ENCODE data around the gene LSM4.

LSM4 gene

DNA sequence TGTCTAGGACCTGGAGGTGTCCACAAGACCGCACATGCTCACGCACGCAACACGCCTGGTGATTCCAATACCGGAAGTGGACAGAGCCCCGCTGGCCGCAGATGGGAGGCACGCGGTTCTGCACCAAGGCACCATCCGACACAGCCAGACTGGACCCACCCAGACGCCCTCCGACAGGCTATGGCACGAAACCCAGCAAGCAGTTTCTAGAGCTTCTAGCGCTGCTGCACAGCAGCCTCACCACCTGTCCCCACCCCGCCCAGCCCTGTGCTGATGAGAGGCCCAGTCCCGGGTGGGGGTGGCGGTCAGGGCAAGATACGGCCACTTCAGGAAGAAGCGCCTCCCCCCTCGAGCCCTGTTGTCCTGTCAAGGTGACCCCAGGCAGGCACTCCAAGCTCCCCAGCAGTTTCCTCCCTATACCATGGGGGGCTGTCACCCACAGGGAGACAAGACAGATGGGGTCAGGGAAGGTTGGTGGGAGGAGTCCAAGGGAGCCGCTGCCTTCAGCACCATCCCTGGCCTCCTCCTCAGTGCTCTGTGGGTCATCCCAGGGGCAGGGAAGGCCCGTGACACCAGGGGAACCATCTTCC, 11.3 kb downstream of the LSM4 start:
- DNase-seq (ENCODE audit: low spot score), result no peak

GRCh38 chr19:18310966-18311365, 11.9 kb downstream of the LSM4 start:
- DNase-seq (ENCODE audit: low spot score), result no peak

- peak; percentile 1 for DNase-seq (ENCODE audit: low spot score)
Observed at GRCh38 chr19:18310118-18310909, 12.6 kb downstream of the LSM4 start.

DNA sequence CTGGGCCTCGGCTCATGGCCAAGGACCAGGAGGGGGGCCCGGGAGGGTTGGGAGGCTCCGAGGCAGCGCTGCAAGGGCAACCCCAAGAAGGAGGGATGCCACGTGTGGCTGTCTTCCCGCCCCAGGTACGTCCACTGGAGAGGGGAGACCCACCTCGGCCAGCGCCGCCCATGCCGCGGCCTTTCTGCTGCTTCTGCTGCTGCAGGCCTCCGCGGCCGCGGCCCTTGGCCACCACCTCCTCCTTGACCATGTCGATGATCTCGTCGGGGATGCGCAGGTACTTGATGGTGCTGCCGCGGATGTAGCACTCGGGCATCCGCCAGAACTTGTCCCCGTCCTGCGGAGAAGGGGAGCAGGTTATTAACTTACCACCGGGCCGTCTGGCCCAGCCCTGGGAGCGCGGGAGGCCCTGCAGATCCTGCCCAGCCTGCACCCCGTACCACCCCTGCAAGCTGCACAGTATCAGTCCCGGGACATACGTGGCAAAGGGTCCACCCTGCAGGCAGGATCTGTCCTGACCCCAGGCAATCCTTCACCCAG, 13.3 kb downstream of the LSM4 start:
- DNase-seq (ENCODE audit: low spot score), result peak; percentile 1

- peak; percentile 1 for DNase-seq (ENCODE audit: low spot score)
Observed at GRCh38 chr19:18308948-18309325, 13.9 kb downstream of the LSM4 start.

GRCh38 chr19:18308051-18308947, 14.6 kb downstream of the LSM4 start:
- DNase-seq (ENCODE audit: low spot score), result no peak

GRCh38 chr19:18307271-18307681, 15.6 kb downstream of the LSM4 start:
- no peak for DNase-seq (ENCODE audit: low spot score)

DNA sequence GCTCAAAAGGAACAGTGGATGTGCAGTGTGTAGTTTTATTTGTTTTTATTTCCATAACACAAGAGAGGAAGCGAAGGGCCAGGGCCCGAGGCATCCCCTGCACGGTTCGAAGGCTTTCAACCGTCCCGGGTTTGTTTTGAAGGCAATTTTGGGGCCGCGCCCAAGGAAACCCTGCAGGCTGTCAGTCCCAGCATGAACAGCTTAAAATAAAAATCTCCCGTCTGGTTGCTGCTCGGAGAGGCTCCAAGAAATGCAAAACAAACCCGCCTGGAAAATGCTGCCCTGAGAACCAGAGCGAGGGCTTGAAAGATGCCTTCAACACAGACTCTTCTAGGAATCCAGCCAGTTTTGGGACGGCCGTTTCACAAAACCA, 16.0 kb downstream of the LSM4 start:
- DNase-seq (ENCODE audit: low spot score), result no peak

- no peak for DNase-seq (ENCODE audit: low spot score)
Observed at GRCh38 chr19:18306209-18306887, 16.5 kb downstream of the LSM4 start.

DNA sequence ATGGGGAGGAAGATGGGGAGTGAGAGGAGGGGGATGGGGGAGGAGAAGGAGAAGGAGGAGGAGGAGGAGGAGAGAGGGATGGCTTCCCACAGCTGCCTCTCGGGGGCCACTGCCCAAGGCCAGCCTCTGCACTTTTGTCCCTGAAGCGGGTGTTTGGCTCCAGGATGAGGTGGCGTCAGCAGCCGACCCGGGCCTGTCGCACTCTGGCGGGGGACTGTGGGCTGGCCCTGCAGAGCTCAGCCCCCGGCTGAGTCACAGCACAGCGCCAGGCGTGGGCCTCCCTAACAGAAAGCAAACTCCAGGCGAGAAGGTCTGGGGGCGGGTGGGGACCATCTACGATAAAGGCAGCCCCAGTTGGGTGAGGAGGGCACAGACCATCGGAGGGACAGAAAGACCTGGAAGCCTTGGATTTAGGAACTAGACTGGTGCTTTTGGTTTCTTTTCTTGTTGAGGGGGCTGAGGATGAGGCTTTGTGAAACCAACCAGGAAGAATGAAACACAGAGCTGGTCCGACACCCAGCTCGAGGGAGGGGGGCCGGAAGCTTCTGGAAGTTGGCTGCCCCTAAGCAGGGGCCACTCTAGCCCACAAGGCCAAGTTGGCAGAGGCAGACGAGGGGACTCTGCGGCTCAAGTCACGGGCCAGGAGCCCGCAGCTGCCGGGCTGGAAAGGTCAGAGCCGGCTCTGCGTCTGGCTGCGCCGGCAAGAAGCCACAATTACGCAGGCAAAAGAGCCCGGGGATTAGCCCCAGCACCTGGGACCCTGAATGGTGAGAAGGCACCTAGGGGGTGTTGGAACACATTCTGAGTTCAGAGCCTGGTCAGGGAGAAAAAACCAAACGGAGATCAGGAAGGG, 18.2 kb downstream of the LSM4 start:
- peak; percentile 87 for DNase-seq (ENCODE audit: low spot score)

- DNase-seq (ENCODE audit: low spot score), result no peak
Observed at GRCh38 chr19:18304208-18304457, 18.7 kb downstream of the LSM4 start.

- DNase-seq (ENCODE audit: low spot score), result no peak
Observed at GRCh38 chr19:18301718-18302111, 21.2 kb downstream of the LSM4 start.

DNA sequence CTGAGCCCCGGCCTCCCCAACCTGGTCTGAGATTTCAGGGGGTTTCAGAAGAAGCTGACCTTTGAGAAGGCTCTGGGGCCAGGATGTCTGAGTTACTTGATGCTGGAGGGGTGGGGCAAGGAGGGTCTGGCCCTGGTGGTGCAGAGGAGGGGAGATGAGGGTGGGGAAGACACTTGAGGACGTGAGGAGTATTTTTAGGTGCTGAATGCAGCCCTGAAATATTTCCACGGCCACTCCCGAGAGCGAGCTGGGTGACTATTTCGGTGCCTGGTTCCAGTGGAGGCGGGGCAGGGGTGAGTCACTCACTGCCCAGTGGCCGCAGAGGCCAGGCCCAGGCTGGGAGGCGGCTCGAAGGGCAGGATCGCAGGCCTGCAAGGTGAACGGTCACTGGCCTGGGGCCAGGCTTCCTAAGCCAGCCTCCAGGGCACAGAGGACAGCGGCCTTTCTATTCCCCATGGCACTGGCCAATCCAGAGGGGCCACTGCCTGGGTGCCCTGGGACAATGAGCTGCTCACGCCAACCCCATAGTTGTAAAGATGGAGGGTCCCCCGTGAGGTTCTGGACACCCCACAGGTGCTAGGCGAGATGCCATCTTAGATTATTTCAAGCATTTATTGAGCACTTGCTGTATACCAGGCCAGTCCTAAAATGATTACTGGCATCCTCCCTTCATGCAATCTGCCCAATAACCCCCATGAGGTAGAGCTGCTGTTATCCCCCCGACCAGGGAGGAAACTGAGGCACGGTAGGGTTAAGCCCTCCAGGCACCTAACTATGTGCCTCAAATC, 21.8 kb downstream of the LSM4 start:
- DNase-seq (ENCODE audit: low spot score), result peak; percentile 85

DNA sequence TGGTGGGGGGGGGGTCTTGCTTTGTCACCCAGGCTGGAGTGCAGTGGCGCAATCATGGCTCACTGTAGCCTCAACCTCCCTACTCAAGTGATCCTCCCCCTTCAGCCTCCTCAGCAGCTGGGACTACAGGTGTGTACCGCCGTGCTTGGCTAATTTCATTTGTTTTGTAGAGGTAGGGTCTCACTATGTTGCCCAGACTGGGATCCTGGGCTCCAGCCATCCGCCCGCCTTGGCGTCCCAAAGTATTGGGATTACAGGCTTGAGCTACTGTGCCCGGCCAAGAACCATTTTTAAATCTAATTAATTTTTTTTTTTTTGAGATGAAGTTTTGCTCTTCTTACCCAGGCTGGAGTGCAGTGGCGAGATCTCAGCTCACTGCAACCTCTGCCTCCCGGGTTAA, 23.2 kb downstream of the LSM4 start:
- no peak for DNase-seq (ENCODE audit: low spot score)

- DNase-seq (ENCODE audit: low spot score), result no peak
Observed at GRCh38 chr19:18298601-18299000, 24.3 kb downstream of the LSM4 start.

GRCh38 chr19:18297308-18297707, 25.6 kb downstream of the LSM4 start:
- DNase-seq (ENCODE audit: low spot score), result no peak

DNA sequence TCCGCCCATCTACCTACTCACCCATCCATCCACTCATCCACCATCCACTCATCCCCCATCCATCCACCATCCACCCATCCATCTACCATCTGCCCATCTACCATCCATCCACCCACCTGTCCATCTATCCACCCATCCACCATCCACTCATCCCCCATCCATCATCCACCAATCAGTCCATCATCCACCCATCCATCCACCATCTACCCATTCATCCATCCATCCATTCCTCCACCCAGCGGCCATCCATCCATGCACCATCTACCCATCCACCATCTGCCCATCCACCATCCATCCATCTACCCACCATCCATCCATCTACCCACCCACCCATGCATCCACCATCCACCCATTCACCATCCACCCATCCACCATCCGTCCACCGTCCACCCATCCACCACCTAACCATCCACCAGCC, 27.8 kb downstream of the LSM4 start:
- DNase-seq (ENCODE audit: low spot score), result no peak

- no peak for DNase-seq (ENCODE audit: low spot score)
Observed at GRCh38 chr19:18294467-18294864, 28.4 kb downstream of the LSM4 start.

- no peak for DNase-seq (ENCODE audit: low spot score)
Observed at GRCh38 chr19:18293642-18294466, 29.0 kb downstream of the LSM4 start.

All from GM03348 (cell line).